Dermis blood vessel endothelial cell (primary cell): ENCODE results near the gene SLC22A23. TPM values are rescaled to one million over a fixed set of nuclear protein-coding genes. Genes with fewer than 3 reads are reported as not detected.

Experiments used
- total RNA-seq: library from RNA; depleted of rRNA; stranded (reverse); fragments of >200 nt; gene quantifications from 2 replicates; pipeline ENCODE4 v1.2.3, GENCODE V29; 2014

The SLC22A23 gene
- total RNA-seq, 1 donor from 2014 or later: 58.5 TPM

Other genes with a start within 250 kb of the SLC22A23 start
- gene TUBB2B, start 229.4 kb downstream of the SLC22A23 start, total RNA-seq: 6.7 and 9.7 TPM in 2 replicates
- gene PSMG4, start 198.1 kb downstream of the SLC22A23 start, total RNA-seq: 31.8 and 33.5 TPM in 2 replicates